HL-60 (cell line): Measurements from ENCODE around the gene FAM229A.

Experiments
- CTCF ChIP-seq: IDR thresholded peaks from one replicate; pipeline ENCODE4 v1.5.1; 2011; ENCODE audit warnings: low read length, control low read depth, inconsistent platforms; ENCODE audit not compliant: insufficient read depth
- POLR2AphosphoS5 ChIP-seq: IDR thresholded peaks from 2 replicates; pipeline ENCODE4 v1.6.1; 2012; ENCODE audit warnings: low read depth

DNA sequence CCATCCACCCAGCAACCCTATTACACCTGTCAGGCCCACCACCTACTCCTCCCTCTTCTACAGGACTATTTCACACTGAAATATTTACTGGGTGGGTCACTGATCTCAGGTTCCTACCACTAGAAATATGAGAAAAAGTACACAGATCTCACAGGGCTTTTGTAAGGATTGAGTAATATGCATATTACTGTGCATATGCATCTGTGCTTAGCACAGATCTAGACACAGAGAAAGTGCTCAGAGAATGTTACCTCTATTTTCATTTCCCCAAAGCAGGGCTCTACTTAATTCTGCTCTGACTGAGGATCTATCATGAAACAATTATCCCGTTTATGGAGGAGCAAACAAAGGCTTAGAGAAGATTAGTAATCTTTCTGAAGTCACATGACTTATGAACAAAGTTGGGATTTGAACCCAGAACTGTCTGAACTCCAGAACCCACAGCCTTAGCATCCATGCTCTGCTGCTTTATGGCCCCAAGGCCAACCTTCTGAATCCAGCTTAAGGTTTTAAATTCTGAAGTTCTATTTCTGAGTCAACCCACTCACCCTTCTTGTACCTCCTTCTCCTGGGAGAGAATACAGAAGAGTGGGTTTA is 11.8 kb upstream of the FAM229A start:
- no peak for TF ChIP-seq CTCF
- TF ChIP-seq POLR2AphosphoS5: no peak
